ENCODE results near the gene ALDH5A1.

- TF ChIP-seq CTCF (conservative IDR thresholded peaks at IDR 0.05; ENCODE audit: low read length) (no peak), EZH2phosphoT487 (IDR thresholded peaks at IDR 0.05; ENCODE audit: borderline replicate concordance, low read depth, low read length) (no peak)
Observed at GRCh38 chr6:24504649-24505586, 10.1 kb downstream of the ALDH5A1 start.

Data from OCI-LY7 (cell line).